Measurements from ENCODE around the gene NEURL4.
"Not testable (repeated sequence)": the region's sequence is repeated elsewhere in the genome, so short reads cannot be mapped to it uniquely, and the experiment has no call there.

The NEURL4 gene

GRCh38 chr17:7346761-7347614 is 17.9 kb upstream of the NEURL4 start:
- no peak overlapping the region for H3K9ac ChIP-seq
- H3K4me3 ChIP-seq (IDR thresholded peaks at IDR 0.05; ENCODE audit: insufficient read depth, low read depth, low read length) = no peak overlapping the region
- no peaks in the 10 kb centered on the region for H3K27me3 ChIP-seq (ENCODE audit: insufficient read depth, low read depth)
- H2AFZ ChIP-seq (ENCODE audit: low read depth) = no peak overlapping the region
- no peaks in the 10 kb centered on the region for H4K20me1 ChIP-seq (ENCODE audit: insufficient read depth)
- H3K27ac ChIP-seq = no peak overlapping the region
- no peaks in the 10 kb centered on the region for H3K4me1 ChIP-seq (ENCODE audit: low read depth, poor library complexity, severe bottlenecking)
- no peak overlapping the region for H3K4me2 ChIP-seq
- TF ChIP-seq CTCF (conservative IDR thresholded peaks at IDR 0.05; ENCODE audit: low read depth, low read length) = no peak
- H3K79me2 ChIP-seq (ENCODE audit: insufficient read depth, low read depth) = no peaks in the 10 kb centered on the region
- H3K36me3 ChIP-seq (ENCODE audit: insufficient read depth) = no peaks in the 10 kb centered on the region

- no peaks in the 10 kb centered on the region for H4K20me1 ChIP-seq (ENCODE audit: insufficient read depth)
- H3K79me2 ChIP-seq (ENCODE audit: insufficient read depth, low read depth) = no peaks in the 10 kb centered on the region
- no peaks in the 10 kb centered on the region for H3K27me3 ChIP-seq (ENCODE audit: insufficient read depth, low read depth)
- no peak overlapping the region for H3K4me2 ChIP-seq
- TF ChIP-seq CTCF (conservative IDR thresholded peaks at IDR 0.05; ENCODE audit: low read depth, low read length) = no peak
- H3K36me3 ChIP-seq (ENCODE audit: insufficient read depth) = no peaks in the 10 kb centered on the region
- H3K9ac ChIP-seq = no peak overlapping the region
- H2AFZ ChIP-seq (ENCODE audit: low read depth) = no peak overlapping the region
- H3K4me1 ChIP-seq (ENCODE audit: low read depth, poor library complexity, severe bottlenecking) = no peaks in the 10 kb centered on the region
- no peak overlapping the region for H3K27ac ChIP-seq
- no peak overlapping the region for H3K4me3 ChIP-seq (IDR thresholded peaks at IDR 0.05; ENCODE audit: insufficient read depth, low read depth, low read length)
Observed at GRCh38 chr17:7343250-7343649, 14.1 kb upstream of the NEURL4 start.

GRCh38 chr17:7341842-7342241 is 12.7 kb upstream of the NEURL4 start:
- Histone ChIP-seq H3K27ac (no peak overlapping the region), H3K9ac (no peak overlapping the region), H3K4me2 (no peak overlapping the region), H3K79me2 (ENCODE audit: insufficient read depth, low read depth) (no peaks in the 10 kb centered on the region), H3K27me3 (ENCODE audit: insufficient read depth, low read depth) (no peaks in the 10 kb centered on the region), H2AFZ (ENCODE audit: low read depth) (no peak overlapping the region), H3K4me1 (ENCODE audit: low read depth, poor library complexity, severe bottlenecking) (no peaks in the 10 kb centered on the region), H3K36me3 (ENCODE audit: insufficient read depth) (no peaks in the 10 kb centered on the region), H4K20me1 (ENCODE audit: insufficient read depth) (no peaks in the 10 kb centered on the region), H3K4me3 (IDR thresholded peaks at IDR 0.05; ENCODE audit: insufficient read depth, low read depth, low read length) (no peak overlapping the region)
- no peak for TF ChIP-seq CTCF (conservative IDR thresholded peaks at IDR 0.05; ENCODE audit: low read depth, low read length)

GRCh38 chr17:7340179-7340578 is 11.0 kb upstream of the NEURL4 start:
- no peak overlapping the region for H2AFZ ChIP-seq (ENCODE audit: low read depth)
- H4K20me1 ChIP-seq (ENCODE audit: insufficient read depth) = no peaks in the 10 kb centered on the region
- TF ChIP-seq CTCF (conservative IDR thresholded peaks at IDR 0.05; ENCODE audit: low read depth, low read length) = no peak
- no peak overlapping the region for H3K9ac ChIP-seq
- no peak overlapping the region for H3K4me3 ChIP-seq (IDR thresholded peaks at IDR 0.05; ENCODE audit: insufficient read depth, low read depth, low read length)
- no peaks in the 10 kb centered on the region for H3K36me3 ChIP-seq (ENCODE audit: insufficient read depth)
- no peaks in the 10 kb centered on the region for H3K4me1 ChIP-seq (ENCODE audit: low read depth, poor library complexity, severe bottlenecking)
- no peak overlapping the region for H3K4me2 ChIP-seq
- H3K27ac ChIP-seq = no peak overlapping the region
- H3K79me2 ChIP-seq (ENCODE audit: insufficient read depth, low read depth) = no peaks in the 10 kb centered on the region
- H3K27me3 ChIP-seq (ENCODE audit: insufficient read depth, low read depth) = no peaks in the 10 kb centered on the region

GRCh38 chr17:7337600-7337999 is 8.5 kb upstream of the NEURL4 start:
- H3K4me2 ChIP-seq; H3K27ac ChIP-seq; H3K27me3 ChIP-seq (ENCODE audit: insufficient read depth, low read depth); H3K9ac ChIP-seq; H3K4me1 ChIP-seq (ENCODE audit: low read depth, poor library complexity, severe bottlenecking); H3K4me3 ChIP-seq (IDR thresholded peaks at IDR 0.05; ENCODE audit: insufficient read depth, low read depth, low read length); H3K79me2 ChIP-seq (ENCODE audit: insufficient read depth, low read depth); H4K20me1 ChIP-seq (ENCODE audit: insufficient read depth); H2AFZ ChIP-seq (ENCODE audit: low read depth); H3K36me3 ChIP-seq (ENCODE audit: insufficient read depth): not testable (repeated sequence)
